ENCODE measurements around the gene CEP170B.
"Not testable (repeated sequence)": the region's sequence is repeated elsewhere in the genome, so short reads cannot be mapped to it uniquely, and the experiment has no call there.

The CEP170B gene

GRCh38 chr14:104933746-104934733 lies 69.0 kb downstream of the CEP170B start:
- DNase-seq, result no peak

GRCh38 chr14:104935026-104935650 lies 70.1 kb downstream of the CEP170B start:
- DNase-seq, result no peak

GRCh38 chr14:104935955-104936354 lies 70.9 kb downstream of the CEP170B start:
- DNase-seq, result no peak

- no peak for DNase-seq
Observed at GRCh38 chr14:104936361-104937155, 71.5 kb downstream of the CEP170B start.

GRCh38 chr14:104937161-104937560 lies 72.1 kb downstream of the CEP170B start:
- DNase-seq, result no peak

- DNase-seq, result no peak
Observed at GRCh38 chr14:104937694-104938365, 72.8 kb downstream of the CEP170B start.

GRCh38 chr14:104938436-104938835 lies 73.4 kb downstream of the CEP170B start:
- no peak for DNase-seq

GRCh38 chr14:104938960-104939359 lies 73.9 kb downstream of the CEP170B start:
- DNase-seq, result no peak

- no peak for DNase-seq
Observed at GRCh38 chr14:104939666-104940410, 74.8 kb downstream of the CEP170B start.

GRCh38 chr14:104940526-104941150 lies 75.6 kb downstream of the CEP170B start:
- peak; percentile 4 for DNase-seq

- DNase-seq, result no peak
Observed at GRCh38 chr14:104941508-104942365, 76.7 kb downstream of the CEP170B start.

GRCh38 chr14:104942586-104942985 lies 77.5 kb downstream of the CEP170B start:
- no peak for DNase-seq

GRCh38 chr14:104943216-104944015 lies 78.3 kb downstream of the CEP170B start:
- not testable (repeated sequence) for DNase-seq

- not testable (repeated sequence) for DNase-seq
Observed at GRCh38 chr14:104944016-104944308, 78.9 kb downstream of the CEP170B start.

- DNase-seq, result not testable (repeated sequence)
Observed at GRCh38 chr14:104944436-104945205, 79.6 kb downstream of the CEP170B start.

- not testable (repeated sequence) for DNase-seq
Observed at GRCh38 chr14:104945266-104945665, 80.2 kb downstream of the CEP170B start.
